Mesenchymal stem cell (in vitro differentiated cells and primary cell): ENCODE measurements around the gene PMEPA1. TPM values are rescaled to one million over a fixed set of nuclear protein-coding genes. Genes with fewer than 3 reads are reported as not detected.

Experiments used
- DNase-seq: peaks from one replicate; pipeline ENCODE4 v3.0.0-alpha.2; 2013
- H2AFZ ChIP-seq: one replicate; pipeline ENCODE4 v1.6.1; 2013; ENCODE audit warnings: low read depth, mild to moderate bottlenecking, control low read depth, inconsistent platforms, low read length, moderate library complexity
- H2AK5ac ChIP-seq: 2 replicates; pipeline ENCODE4 v1.6.1; 2013; ENCODE audit warnings: low read length, moderate library complexity, mild to moderate bottlenecking, inconsistent platforms; ENCODE audit not compliant: severe bottlenecking
- H2BK120ac ChIP-seq: one replicate; pipeline ENCODE4 v1.6.1; 2013; ENCODE audit warnings: low read depth, mild to moderate bottlenecking, inconsistent platforms, low read length, moderate library complexity
- H2BK12ac ChIP-seq, 2 experiments: one replicate each; pipeline ENCODE4 v1.6.1; 2013; ENCODE audit warnings: inconsistent platforms in 2 of 2, low read length in 2 of 2, mild to moderate bottlenecking in 2 of 2, moderate library complexity in 2 of 2, control low read depth in 1 of 2
- H2BK15ac ChIP-seq: one replicate; pipeline ENCODE4 v1.6.1; 2013; ENCODE audit warnings: mild to moderate bottlenecking, low read depth, inconsistent platforms; ENCODE audit not compliant: poor library complexity, severe bottlenecking
- H2BK5ac ChIP-seq: 2 replicates; pipeline ENCODE4 v1.6.1; 2013; ENCODE audit warnings: low read depth, mild to moderate bottlenecking, low read length, control low read depth, inconsistent platforms; ENCODE audit not compliant: poor library complexity, severe bottlenecking
- H3K14ac ChIP-seq, 2 experiments: one replicate each; pipeline ENCODE4 v1.6.1; 2013; ENCODE audit warnings: inconsistent platforms in 2 of 2, low read length in 2 of 2, control low read depth in 1 of 2, mild to moderate bottlenecking in 1 of 2, moderate library complexity in 1 of 2
- H3K18ac ChIP-seq, 2 experiments: one replicate each; pipeline ENCODE4 v1.6.1; 2013; ENCODE audit warnings: inconsistent platforms in 2 of 2, low read length in 2 of 2, control low read depth in 1 of 2, low read depth in 1 of 2, mild to moderate bottlenecking in 1 of 2
- H3K23ac ChIP-seq, 2 experiments: one replicate each; pipeline ENCODE4 v1.6.1; 2013; ENCODE audit warnings: inconsistent platforms in 2 of 2, low read length in 2 of 2, mild to moderate bottlenecking in 2 of 2, moderate library complexity in 2 of 2, control low read depth in 1 of 2
- H3K27ac ChIP-seq: 2 replicates; pipeline ENCODE4 v1.5.1; 2013; ENCODE audit warnings: mild to moderate bottlenecking, moderate library complexity, low read length, control low read depth, inconsistent platforms; ENCODE audit not compliant: poor library complexity, severe bottlenecking
- H3K27me3 ChIP-seq, 2 experiments: 2 replicates each; pipeline versions ENCODE4 v1.6.1 to v1.7.0; 2013; ENCODE audit warnings: low read length in 2 of 2, mild to moderate bottlenecking in 2 of 2, moderate library complexity in 2 of 2, control low read depth in 1 of 2, inconsistent platforms in 1 of 2; ENCODE audit not compliant: control insufficient read depth in 1 of 2, insufficient read depth in 1 of 2
- H3K36me3 ChIP-seq, 2 experiments: 2 replicates each; pipeline versions ENCODE4 v1.6.1 to v1.7.0; 2013; ENCODE audit warnings: low read length in 2 of 2, control low read depth in 1 of 2, inconsistent platforms in 1 of 2, low read depth in 1 of 2, mild to moderate bottlenecking in 1 of 2; ENCODE audit not compliant: insufficient read depth in 2 of 2, control insufficient read depth in 1 of 2
- H3K4ac ChIP-seq, 2 experiments: one replicate each; pipeline ENCODE4 v1.6.1; 2013; ENCODE audit warnings: inconsistent platforms in 2 of 2, low read length in 2 of 2, mild to moderate bottlenecking in 2 of 2, moderate library complexity in 2 of 2, control low read depth in 1 of 2, low read depth in 1 of 2
- H3K4me1 ChIP-seq: 2 replicates; pipeline ENCODE4 v1.6.1; 2013; ENCODE audit warnings: low read depth, low read length, control low read depth; ENCODE audit not compliant: control insufficient read depth, insufficient read depth
- H3K4me2 ChIP-seq: 2 replicates; pipeline ENCODE4 v1.6.1; 2013; ENCODE audit warnings: low read length, mild to moderate bottlenecking, inconsistent platforms; ENCODE audit not compliant: poor library complexity, severe bottlenecking
- H3K4me3 ChIP-seq, 2 experiments: 2 replicates each; pipeline versions ENCODE4 v1.5.1 to v1.7.0; 2013; ENCODE audit warnings: low read length in 2 of 2, mild to moderate bottlenecking in 2 of 2, control low read depth in 1 of 2, low read depth in 1 of 2; ENCODE audit not compliant: insufficient read depth in 1 of 2
- H3K79me1 ChIP-seq: replicated peaks from 2 replicates; pipeline ENCODE4 v1.6.1; 2013; ENCODE audit warnings: mild to moderate bottlenecking, control low read depth, low read length, inconsistent platforms; ENCODE audit not compliant: poor library complexity, severe bottlenecking
- H3K9ac ChIP-seq: 2 replicates; pipeline ENCODE4 v1.7.0; 2013; ENCODE audit warnings: mild to moderate bottlenecking, low read length, moderate library complexity
- H3K9me3 ChIP-seq: 2 replicates; pipeline ENCODE4 v1.7.0; 2013; ENCODE audit warnings: mild to moderate bottlenecking, low read length; ENCODE audit not compliant: control insufficient read depth
- H4K8ac ChIP-seq: one replicate; pipeline ENCODE4 v1.6.1; 2013; ENCODE audit warnings: inconsistent platforms, mild to moderate bottlenecking, low read length, moderate library complexity
- H4K91ac ChIP-seq: one replicate; pipeline ENCODE4 v1.6.1; 2013; ENCODE audit warnings: mild to moderate bottlenecking, low read length, inconsistent platforms
- WGBS: methylation state at CpG from one replicate; pipeline ENCODE4 v1.1.7; 2013; ENCODE audit warnings: mixed read lengths; 5-methylcytosine and 5-hydroxymethylcytosine counted together
- polyA plus RNA-seq, 2 experiments: library from polyadenylated mRNA; stranded (reverse); fragments of 200-250 nt; gene quantifications; one replicate each; pipeline ENCODE4 v1.2.3, GENCODE V29; 2013

PMEPA1 gene, protein sequence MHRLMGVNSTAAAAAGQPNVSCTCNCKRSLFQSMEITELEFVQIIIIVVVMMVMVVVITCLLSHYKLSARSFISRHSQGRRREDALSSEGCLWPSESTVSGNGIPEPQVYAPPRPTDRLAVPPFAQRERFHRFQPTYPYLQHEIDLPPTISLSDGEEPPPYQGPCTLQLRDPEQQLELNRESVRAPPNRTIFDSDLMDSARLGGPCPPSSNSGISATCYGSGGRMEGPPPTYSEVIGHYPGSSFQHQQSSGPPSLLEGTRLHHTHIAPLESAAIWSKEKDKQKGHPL
- polyA plus RNA-seq (2013, experiment 1 of 2): 6.5 TPM
- 5.8 TPM for polyA plus RNA-seq (2013, experiment 2 of 2)

DNA sequence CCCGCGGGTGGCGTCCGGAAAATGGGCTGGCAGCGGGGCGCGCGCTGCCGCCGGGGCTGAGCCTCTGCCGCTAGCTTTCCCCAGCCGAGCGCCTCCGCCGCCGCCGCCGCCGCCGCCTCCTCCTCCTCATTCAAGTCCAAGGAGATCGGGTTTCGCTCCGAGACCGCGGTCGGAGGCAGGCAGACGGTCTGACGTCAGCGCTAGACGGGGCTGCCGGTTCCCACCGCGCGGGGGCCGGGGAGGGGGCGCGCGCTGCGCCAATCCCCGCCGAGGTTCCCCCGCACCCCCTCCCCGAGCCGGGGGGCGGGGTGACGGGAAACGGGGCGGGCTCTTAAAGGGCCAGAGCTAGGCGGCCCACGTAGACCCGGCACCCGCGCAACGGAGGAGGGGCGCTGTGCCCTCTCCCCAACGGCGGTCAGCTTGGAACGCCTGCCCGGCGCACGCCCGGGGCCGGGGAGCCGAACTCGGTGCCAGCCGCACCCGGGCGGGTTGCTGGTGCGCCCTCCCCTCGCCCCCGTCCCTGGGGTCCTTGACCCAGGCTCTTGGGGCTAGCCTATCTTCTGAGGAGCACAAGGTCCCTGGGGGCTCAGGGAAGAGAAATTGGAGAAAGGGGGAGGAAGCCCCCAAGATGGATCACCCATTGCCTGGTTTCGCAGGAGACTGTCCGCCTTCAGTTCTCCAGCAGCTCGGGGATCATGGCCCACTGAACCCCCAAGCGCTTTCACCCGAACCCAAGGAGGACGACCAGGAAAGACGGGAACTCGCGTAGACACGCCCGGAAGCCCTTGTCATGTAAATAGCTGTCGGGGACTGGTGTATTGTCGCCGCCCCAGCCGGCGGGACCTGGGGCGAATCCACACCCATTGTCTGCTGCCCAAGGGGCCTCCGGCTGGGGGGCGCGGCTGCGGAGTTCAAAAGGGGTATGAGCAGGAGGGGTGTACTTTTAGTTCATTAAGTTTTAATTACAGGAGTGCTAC lies at the start of gene PMEPA1:
Gene PMEPA1, minus strand, starts transcription at position 193 of the 977 bp plus-strand sequence. CDS start 433 bp downstream, outside the sequence.
- peaks cover 0 to 10% of the 10 kb centered on the region in 2 experiments for H3K27me3 ChIP-seq
- peaks cover 24% of the 10 kb centered on the region for H3K79me1 ChIP-seq
- peak within 1 kb of the TSS; percentile 81 for H3K9ac ChIP-seq
- under 1% methylated on average over 39 of the region's 92 CpGs for WGBS
- H2AK5ac ChIP-seq: no peak within 1 kb of the TSS
- peak within 1 kb of the TSS; percentile 10 to 87 for H3K18ac ChIP-seq
- H3K27ac ChIP-seq: peak within 1 kb of the TSS; percentile 19
- H3K23ac ChIP-seq: peak within 1 kb of the TSS in 1 of 2 experiments; percentile 50
- peak within 1 kb of the TSS in 1 of 2 experiments; percentile 17 for H3K4ac ChIP-seq
- peak within 1 kb of the TSS; percentile 26 for H2BK15ac ChIP-seq
- peak; percentile 95 for DNase-seq
- H3K4me2 ChIP-seq: peak within 1 kb of the TSS; percentile 85
- no peaks in the 10 kb centered on the region for H3K9me3 ChIP-seq
- H2BK12ac ChIP-seq: peak within 1 kb of the TSS in 1 of 2 experiments; percentile 63
- peak within 1 kb of the TSS; percentile 1 for H4K8ac ChIP-seq
- H2AFZ ChIP-seq: peak within 1 kb of the TSS; percentile 60
- peak within 1 kb of the TSS in 1 of 2 experiments; percentile 62 for H3K14ac ChIP-seq
- peak within 1 kb of the TSS; percentile 36 for H2BK120ac ChIP-seq
- peak within 1 kb of the TSS; percentile 11 for H4K91ac ChIP-seq
- peak within 1 kb of the TSS; percentile 72 to 81 for H3K4me3 ChIP-seq
- peak within 1 kb of the TSS; percentile 5 for H2BK5ac ChIP-seq
- H3K36me3 ChIP-seq: no peaks in the 10 kb centered on the region
- peaks cover 42% of the 10 kb centered on the region for H3K4me1 ChIP-seq

DNA sequence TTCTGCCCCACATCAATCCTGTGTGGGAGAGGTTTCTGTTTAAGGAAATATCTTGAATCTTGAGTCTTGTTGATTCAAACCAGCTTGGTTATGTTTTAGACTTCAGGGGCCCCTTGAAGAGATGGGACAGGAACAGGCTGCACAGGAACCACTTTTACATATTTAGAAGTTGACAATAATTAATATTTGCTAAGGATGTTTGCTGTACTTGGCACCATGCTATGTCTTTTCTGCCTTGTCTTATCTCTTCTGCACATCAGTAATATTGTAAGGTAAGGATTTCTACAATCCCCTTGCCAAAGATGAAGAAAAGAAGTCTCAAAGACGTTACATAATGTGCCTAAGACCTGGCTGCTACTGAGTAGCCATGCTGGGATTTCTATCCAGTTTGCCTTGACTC lies 48.0 kb upstream of the PMEPA1 start:
- Histone ChIP-seq H2BK5ac (no peak overlapping the region), H2BK12ac (no peak overlapping the region), H2BK120ac (no peak overlapping the region), H4K91ac (no peak overlapping the region), H3K23ac (no peak overlapping the region), H4K8ac (no peak overlapping the region), H3K4me1 (no peaks in the 10 kb centered on the region), H3K18ac (no peak overlapping the region), H2AFZ (no peak overlapping the region), H3K36me3 (no peaks in the 10 kb centered on the region), H3K4me3 (no peak overlapping the region), H2BK15ac (no peak overlapping the region), H3K79me1 (no peaks in the 10 kb centered on the region), H3K14ac (no peak overlapping the region), H3K9me3 (peaks cover 26% of the 10 kb centered on the region), H3K4ac (no peak overlapping the region), H3K27me3 (peaks cover 15 to 68% of the 10 kb centered on the region in 2 experiments), H3K9ac (no peak overlapping the region), H3K4me2 (no peak overlapping the region), H3K27ac (no peak overlapping the region), H2AK5ac (no peak overlapping the region)
- 7% methylated on average over 1 of the region's 1 CpG for WGBS
- DNase-seq: no peak

DNA sequence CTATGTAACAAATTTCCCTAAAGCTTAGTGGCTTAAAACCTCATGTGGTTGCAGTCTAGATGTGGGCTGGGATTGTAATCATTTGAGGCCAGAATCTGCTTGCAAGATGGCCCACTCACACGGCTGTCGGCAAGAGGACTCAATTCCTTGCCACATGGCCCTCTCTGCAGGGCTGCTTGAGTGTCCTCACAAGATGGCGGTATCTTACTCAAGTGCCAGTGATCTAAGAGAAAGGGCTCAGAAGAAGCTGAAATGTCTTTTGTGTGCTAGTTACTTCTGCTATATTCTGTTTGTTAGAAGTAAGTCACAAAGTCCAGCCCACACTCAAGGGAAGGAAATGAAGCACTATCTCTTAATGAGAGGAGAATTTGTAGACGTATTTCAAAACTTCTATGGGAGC lies 47.1 kb upstream of the PMEPA1 start:
- no peaks in the 10 kb centered on the region for H3K79me1 ChIP-seq
- H3K23ac ChIP-seq: no peak overlapping the region
- peaks cover 23% of the 10 kb centered on the region for H3K9me3 ChIP-seq
- H4K8ac ChIP-seq: no peak overlapping the region
- H2BK120ac ChIP-seq: no peak overlapping the region
- no peak overlapping the region for H3K14ac ChIP-seq
- no peak overlapping the region for H3K4me2 ChIP-seq
- 99% methylated on average over 4 of the region's 4 CpGs for WGBS
- H3K4me1 ChIP-seq: no peaks in the 10 kb centered on the region
- H3K4me3 ChIP-seq: no peak overlapping the region
- H3K18ac ChIP-seq: no peak overlapping the region
- no peak overlapping the region for H3K4ac ChIP-seq
- no peaks in the 10 kb centered on the region for H3K36me3 ChIP-seq
- no peak overlapping the region for H3K9ac ChIP-seq
- no peak overlapping the region for H4K91ac ChIP-seq
- DNase-seq: no peak
- H3K27me3 ChIP-seq: peaks cover 15 to 64% of the 10 kb centered on the region in 2 experiments
- no peak overlapping the region for H3K27ac ChIP-seq
- H2AFZ ChIP-seq: no peak overlapping the region
- no peak overlapping the region for H2AK5ac ChIP-seq
- no peak overlapping the region for H2BK5ac ChIP-seq
- H2BK12ac ChIP-seq: no peak overlapping the region
- H2BK15ac ChIP-seq: no peak overlapping the region

DNA sequence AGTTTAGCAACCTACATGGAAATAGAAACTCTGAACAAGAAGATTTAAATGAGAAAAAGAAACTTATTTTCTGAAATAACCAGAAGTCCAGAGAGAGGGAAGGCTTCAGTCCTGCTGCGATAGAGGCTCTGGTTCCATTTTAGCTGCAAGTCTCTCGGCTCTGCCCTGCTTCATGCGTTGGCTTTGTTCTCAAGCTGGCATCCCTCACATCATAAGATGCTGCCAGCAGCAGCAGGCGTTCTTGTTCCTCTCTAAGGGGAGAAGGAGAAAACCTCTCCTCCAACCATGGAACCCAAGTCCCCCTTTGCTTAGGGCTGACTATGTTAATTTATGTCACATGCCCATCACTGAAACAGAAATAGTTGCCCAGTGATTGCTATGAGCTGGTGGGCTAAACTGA lies 46.4 kb upstream of the PMEPA1 start:
- H3K14ac ChIP-seq: no peak overlapping the region
- no peak overlapping the region for H4K8ac ChIP-seq
- H3K18ac ChIP-seq: no peak overlapping the region
- H3K9me3 ChIP-seq: peaks cover 27% of the 10 kb centered on the region
- DNase-seq: no peak
- no peak overlapping the region for H2AK5ac ChIP-seq
- H3K4me3 ChIP-seq: no peak overlapping the region
- H3K36me3 ChIP-seq: no peaks in the 10 kb centered on the region
- H3K23ac ChIP-seq: no peak overlapping the region
- H4K91ac ChIP-seq: no peak overlapping the region
- H2BK12ac ChIP-seq: no peak overlapping the region
- no peaks in the 10 kb centered on the region for H3K79me1 ChIP-seq
- no peak overlapping the region for H2AFZ ChIP-seq
- no peak overlapping the region for H2BK15ac ChIP-seq
- 80% methylated on average over 4 of the region's 4 CpGs for WGBS
- no peak overlapping the region for H3K4me2 ChIP-seq
- no peak overlapping the region for H2BK120ac ChIP-seq
- no peak overlapping the region for H3K27ac ChIP-seq
- no peak overlapping the region for H3K9ac ChIP-seq
- H2BK5ac ChIP-seq: no peak overlapping the region
- no peaks in the 10 kb centered on the region for H3K4me1 ChIP-seq
- H3K27me3 ChIP-seq: peaks cover 15 to 70% of the 10 kb centered on the region in 2 experiments
- H3K4ac ChIP-seq: no peak overlapping the region
